GM18507 (cell line): ENCODE results near the gene OTULINL.

ENCODE experiments used
- DNase-seq: peaks from one replicate; pipeline ENCODE4 v3.0.0; 2011; ENCODE audit warnings: low read depth; ENCODE audit not compliant: insufficient read length; ENCODE audit errors: extremely low spot score
- FAIRE-seq: peaks from 2 replicates; lab custom pipeline; 2011; peaks lifted over from hg19 to GRCh38; lab: Jason Lieb, UNC

Gene OTULINL

DNA sequence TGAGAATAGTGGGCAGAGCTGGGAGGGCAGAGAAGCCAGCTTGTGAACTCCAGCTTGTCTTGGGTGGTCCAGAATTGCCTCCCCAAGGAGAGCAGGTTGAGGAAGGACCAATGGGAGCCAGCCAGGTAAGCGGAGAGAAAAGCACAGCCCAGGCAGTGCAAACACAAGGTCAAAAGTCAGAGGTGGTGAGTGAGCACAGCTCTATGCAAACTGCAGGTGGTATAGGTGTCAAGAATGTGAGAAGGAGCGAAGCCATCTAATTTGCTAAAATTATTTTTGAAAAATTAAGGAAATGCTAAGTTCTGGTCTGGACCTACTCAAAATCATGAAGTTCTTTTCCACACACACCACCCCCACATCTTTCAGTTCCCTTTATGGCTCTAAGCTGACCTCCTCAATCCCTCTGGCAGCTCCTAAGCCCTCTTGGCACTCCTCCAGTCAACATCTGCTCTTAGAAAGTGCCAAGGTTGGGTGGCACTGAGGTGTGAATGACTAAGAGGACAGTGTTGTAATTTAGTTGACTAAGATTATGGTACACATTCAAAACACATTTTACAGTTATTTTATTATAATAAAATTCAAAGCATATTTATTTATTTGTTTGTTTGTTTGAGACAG, 6.6 kb upstream of the OTULINL start:
- FAIRE-seq (no peak), DNase-seq (no peak)

DNA sequence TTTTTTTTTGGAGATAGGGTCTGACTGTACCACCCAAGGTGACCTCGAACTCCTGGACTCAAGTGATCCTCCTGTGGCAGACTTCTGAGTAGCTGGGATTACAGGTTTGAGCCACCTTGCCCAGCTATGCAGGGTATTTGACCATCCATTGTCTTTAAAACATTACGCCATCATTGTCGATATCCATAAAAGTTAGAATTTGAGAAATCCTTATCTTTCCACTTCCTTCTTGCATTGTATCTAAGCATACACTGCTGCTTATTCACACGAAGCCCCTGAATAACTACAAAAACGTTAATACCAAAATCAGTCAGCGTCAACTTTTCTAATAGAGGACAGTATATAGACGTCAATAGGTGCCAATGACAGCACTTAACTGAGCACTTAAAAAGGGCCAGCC, 5.4 kb upstream of the OTULINL start:
- FAIRE-seq (no peak), DNase-seq (no peak)

DNA sequence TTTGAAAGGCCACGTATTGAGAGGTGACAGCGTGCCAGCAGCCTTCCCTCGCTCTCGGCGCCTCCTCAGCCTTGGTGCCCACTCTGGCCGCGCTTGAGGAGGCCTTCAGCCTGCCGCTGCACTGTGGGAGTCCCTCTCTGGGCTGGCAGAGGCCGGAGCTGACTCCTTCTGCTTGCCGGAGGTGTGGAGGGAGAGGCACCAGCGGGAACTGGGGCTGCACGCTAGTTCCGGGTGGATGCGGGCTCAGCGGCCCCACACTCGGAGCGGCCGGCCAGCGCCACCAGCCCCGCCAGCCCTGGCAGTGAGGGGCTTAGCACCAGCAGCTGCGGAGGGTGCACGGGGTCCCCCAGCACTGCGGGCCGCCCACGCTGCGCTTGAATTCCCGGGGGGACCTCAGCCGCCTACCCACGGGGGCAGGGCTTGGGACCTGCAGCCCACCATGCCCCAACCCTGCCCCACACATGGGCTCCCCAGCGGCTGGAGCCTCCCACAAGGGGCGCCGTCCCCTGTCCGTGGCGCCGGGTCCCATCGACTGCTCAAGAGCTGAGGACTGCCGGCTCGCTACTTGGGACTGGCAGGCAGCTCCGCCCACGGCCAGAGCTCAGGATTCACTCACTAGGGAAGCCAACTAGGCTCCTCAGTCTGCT, 4.4 kb upstream of the OTULINL start:
- FAIRE-seq = no peak
- no peak for DNase-seq

DNA sequence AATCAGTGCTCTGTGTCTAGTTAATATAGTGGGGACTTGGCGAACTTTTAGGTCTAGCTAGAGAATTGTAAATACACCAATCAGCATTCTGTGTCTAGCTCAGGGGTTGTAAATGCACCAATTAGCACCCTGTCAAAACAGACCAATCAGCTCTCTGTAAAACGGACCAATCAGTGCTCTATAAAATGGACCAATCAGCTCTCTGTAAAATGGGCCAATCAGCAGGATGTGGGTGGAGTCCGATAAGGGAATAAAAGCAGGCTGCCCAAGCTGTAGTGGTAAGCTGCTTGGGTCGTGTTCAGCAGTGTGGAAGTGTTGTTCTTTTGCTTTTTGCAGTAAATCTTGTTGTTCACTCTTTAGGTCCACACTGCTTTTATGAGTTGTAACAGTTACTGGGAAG, 3.6 kb upstream of the OTULINL start:
- no peak for FAIRE-seq

DNA sequence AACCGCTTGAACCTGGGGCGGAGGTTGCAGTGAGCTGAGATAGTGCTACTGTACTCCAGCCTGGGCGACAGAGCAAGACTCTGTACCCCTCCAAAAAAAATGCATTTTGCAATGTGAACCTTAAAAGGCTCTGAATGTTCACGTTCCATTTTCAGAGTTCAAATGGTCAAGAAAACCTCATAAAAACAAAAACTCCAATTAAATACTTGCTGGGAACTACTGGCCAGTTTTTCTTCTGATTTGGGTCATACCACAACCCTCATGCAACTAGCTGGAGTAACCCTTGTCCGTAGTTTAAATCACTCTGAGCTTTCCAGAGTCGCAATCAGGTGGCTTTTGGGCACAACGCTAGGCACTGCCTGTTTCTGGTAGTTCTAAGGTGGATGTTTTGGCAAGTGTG, 2.3 kb upstream of the OTULINL start:
- FAIRE-seq = no peak
- no peak for DNase-seq

More for the DNA sequence above, 3.6 kb upstream of the OTULINL start:
- no peak for DNase-seq

DNA sequence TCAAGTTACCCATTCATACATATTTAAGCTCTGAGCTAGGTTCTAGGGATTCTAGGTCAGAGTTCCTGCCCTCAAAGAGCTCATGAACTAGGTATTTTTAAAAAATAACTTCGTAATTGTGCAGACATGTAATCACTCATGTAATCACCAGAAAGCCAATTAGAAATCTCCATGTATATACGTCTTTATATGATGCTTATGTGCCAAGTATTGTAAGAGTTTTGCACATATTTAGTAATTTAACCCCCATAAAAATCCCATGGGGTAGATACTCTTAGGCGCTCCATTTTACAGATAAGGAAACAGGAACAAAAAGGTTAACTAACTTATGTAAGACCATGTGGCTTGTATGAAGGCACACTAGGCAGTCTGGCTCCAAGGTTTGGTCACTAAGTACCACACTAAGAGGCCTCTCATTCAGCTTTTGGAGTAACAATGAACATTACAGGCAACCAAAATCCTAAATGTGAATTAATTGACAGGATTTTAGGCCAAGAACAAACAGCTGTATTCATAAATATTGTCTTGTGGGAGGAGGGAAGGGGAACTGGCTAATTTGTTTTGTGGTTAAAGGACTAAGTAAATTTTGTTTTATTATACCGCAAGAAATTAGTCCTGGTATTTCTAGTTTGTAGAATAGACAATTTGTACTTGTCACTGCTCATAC, 1.7 kb upstream of the OTULINL start:
- DNase-seq = no peak
- no peak for FAIRE-seq

DNA sequence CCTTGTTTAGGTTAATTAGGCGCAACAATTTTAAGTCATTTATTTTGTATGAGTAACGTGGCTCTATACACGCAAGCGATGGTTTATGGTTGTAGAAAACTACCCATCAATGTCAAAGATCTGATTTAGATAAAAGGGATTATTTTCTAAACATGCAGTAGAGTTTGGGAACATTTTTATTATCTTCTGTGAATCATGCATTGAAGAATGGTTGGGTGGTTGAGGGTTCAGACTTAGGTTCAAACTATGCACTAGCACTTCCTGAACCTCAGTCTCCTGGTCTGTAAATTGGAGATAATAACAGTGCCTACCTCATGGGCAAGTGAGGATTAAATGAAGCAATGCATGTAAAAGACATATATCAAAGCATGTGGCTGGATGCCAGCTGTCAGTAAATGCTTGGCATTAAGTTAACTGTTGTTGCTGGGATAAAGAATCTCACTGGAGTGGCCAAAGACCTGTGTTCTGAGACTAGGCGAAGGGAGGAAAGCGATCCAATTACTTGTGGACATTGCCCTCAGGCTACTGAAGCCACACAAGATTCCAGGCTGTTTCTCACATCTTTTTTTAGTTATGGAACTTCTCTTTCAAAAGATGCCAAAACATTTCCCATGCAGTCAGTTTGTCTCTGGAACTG, 1.1 kb upstream of the OTULINL start:
- no peak for FAIRE-seq
- no peak for DNase-seq

DNA sequence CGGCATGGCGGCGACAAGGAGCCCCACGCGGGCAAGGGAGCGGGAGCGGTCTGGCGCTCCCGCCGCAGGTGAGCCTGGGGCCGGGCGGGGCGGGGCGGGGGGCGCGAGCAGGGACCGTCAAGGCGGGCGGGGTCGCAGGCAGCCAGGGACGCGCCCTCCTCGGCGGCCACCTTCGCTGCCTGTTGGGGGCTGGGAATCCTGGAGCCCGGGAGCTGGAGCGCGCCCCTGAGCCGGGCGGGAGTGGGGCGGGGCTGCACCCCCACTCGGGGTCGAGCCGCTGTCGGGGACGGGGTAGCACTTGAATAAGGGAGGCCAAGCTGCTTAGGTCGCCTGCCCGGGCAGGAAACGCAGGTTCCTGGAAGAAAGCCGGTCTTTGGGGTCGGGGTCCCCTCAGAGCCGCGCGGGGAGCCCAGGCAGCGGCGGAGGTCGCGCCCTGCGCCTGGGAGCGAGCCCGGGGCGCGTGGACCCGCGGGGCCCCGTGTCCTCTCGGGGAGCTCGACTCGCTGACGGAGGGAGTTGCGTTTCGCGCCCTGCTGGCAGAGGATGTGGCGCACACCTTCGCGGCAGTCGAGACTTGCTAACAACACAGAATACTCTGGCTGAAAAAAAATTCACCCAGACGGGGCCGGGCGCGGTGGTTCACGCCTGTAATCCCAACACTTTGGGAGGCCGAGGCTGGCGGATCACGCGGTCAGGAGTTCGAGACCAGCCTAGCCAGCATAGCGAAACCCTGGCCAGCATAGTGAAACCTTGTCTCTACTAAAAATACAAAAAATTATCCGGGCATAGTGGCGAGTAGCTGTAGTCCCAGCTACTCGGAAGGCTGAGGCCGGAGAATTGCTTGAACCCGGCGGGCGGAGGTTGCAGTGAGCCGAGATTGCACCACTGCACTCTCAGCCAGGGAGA, 552 bp downstream of the OTULINL start:
- FAIRE-seq (no peak), DNase-seq (no peak)

DNA sequence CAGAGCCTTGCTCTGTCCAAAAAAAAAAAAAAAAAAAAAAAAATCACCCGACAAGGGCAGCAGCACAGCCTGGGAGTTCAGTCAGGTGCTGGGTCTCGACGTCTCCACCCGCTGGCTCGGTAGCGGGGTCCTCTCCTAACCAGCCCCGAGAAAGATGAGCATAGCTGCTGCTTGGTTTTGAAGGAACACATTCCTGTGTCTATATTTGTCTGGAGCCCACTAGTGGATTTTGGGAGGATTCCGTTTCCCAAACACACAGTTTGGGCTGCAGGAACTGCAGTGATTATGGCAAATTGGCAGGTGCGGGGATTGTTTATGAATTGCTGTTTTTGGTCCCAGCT, 1.2 kb downstream of the OTULINL start:
- FAIRE-seq (no peak), DNase-seq (no peak)

DNA sequence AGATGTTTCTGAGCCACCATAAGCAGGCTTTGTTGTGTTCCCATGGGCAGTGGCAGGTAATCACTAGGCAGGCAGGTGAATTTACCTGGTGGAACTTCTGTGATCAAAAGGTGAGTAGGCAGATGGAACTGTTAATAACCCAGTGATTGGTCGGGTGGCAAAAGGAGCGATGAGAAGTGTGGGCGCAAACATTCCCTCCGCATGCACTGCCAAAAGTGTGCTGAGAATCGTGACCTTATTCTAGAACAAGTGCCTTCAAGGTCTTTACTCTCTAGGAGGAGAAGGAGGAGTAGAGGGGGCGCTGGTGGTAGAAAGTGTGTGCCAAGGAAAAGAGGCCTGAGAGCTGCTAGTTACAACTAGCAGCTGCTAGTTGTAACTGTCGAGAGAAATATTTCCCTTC, 3.3 kb downstream of the OTULINL start:
- FAIRE-seq (no peak), DNase-seq (no peak)

DNA sequence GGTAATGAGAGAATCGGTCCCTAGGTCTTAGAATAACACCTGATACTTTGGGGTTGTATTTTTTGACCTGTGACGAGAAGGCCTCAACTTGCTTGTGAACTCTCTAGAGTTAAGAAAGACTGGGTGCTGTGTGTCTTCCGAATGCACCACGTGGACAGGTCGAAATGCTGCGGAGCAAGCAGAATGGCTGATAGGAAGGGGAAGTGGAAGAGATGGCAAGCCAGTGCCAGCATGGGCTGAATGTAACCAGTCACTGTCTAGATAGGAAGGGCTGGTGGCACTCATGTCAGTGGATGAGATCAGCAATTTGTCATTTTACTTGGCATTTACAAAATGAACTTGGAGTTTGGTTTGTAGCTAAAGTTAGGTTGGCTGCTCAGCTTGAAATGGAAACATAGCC, 5.6 kb downstream of the OTULINL start:
- no peak for DNase-seq
- no peak for FAIRE-seq

DNA sequence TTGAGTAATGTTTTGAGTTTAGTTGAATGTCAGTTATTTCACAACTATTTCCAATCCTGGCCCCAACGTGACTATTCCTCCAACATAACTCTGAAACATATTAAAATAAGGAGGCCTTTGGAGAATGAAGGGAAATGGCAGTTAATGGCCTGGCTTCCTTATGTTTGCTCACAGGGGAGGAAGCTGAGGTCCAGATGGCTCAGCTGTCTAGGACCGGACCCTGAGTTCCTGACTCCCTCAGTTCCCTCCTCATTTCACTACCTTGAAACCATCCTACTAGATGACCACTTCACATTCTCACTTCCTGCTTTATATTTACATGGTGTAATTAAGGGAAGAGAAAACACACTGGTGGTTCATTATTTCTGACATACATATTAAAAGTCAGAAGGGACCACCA, 6.6 kb downstream of the OTULINL start:
- peak; percentile 54 for FAIRE-seq
- no peak for DNase-seq

DNA sequence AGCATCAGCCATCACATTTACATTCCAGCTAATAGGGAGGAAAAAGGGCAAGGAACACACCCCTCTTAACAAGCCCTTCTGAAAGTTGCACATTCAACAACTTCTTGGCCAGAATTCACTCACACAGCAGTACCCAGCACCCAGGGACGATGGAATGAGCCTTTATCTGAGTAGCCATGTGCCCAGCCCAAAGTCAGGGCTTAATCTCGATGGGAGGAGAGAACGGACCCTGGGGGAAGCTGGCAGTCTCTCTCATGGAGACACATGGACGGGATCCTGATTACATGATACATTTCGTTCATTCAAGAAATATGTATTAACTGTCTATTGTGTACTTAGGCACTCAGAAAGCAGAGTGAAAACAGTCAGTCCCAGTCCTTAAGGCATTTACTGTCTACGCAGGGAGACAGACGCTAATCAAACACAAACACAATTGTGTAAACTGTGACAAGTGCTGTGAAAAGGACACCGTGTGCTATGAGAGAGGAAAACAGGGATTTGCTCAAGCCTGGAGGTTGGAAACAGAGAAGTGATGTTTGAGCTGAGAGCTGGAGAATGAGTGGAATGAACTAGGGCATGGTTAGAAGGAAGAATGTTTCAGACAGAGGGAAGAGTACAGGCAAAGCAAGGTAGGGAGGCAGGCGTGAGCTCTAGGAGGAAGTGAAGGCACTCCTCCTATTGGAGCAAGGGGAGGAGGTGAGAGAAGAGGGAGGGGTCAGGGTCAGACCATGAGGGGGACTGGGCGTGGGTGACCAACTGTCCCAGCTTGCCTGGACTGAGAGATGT, 7.4 kb downstream of the OTULINL start:
- FAIRE-seq (no peak), DNase-seq (no peak)

DNA sequence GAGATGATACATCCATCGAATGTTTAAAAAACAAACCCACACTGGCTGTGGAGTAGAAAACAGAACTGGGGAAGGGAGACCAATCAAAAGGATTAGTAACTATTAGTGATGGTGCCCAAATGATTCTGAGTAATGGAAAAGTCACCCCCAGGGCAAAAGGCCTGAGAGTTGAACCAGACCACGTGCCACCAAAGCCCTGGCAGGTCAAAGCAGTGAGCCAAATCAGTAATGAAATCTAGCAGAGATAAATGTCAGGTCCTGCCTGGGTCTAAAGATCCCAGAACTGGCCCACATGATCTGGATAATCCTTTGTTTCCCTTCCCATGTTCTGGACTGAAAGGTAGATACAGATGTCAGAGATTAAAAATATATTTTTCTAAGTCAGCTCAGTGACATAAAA, 9.4 kb downstream of the OTULINL start:
- no peak for DNase-seq
- no peak for FAIRE-seq

DNA sequence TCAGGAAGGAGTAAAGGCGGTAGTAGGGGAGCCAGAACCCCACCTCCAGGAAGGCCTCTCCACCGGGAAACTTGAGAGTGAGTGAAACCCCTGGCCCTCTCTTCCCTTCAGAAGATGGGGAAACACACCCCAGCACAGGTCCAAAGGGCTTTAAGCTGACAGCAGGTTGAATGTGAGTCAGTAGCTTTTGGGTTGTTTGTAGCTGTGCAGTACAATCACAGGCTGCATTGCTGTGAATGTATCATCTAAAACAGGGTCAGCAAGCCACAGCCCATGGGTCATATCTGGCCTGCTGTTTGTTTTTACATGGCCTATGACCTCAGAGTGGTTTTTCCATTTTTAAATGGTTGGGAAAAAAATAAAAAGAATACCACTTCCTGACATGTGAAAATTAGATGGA, 10.0 kb downstream of the OTULINL start:
- FAIRE-seq (no peak), DNase-seq (no peak)

DNA sequence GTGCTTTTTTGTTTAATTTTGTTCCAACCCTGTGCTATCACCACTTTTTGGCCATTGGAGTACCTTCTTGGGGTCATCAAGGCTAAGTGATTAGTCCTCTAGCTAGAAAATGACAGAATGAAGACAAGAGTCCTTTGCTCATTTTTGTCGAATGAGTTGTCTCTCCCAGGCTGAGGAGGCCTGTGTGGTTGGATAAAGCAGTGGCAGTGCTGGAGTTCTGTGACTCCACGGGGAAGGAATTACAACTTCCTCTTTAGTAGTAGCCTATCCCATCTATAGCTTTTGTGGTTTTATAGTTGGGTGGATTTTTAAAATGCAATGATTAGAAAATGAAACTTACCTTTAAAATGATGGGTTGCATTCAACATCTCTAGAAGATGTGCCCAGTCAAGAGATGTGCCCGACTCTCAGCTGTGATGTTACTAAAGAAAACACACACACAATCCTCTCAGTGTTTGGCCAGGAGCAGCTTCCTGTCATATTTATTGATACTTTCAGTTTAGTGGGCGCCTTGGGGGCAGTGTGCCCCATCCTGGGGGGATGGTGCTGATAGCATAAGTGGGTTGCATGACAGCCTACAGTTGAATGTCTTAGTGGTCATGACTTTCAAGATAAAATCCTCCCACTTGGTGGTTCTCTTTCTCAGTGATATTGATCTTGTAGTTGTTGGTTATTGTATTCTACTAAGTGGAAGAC, 11.9 kb downstream of the OTULINL start:
- DNase-seq (no peak), FAIRE-seq (no peak)

DNA sequence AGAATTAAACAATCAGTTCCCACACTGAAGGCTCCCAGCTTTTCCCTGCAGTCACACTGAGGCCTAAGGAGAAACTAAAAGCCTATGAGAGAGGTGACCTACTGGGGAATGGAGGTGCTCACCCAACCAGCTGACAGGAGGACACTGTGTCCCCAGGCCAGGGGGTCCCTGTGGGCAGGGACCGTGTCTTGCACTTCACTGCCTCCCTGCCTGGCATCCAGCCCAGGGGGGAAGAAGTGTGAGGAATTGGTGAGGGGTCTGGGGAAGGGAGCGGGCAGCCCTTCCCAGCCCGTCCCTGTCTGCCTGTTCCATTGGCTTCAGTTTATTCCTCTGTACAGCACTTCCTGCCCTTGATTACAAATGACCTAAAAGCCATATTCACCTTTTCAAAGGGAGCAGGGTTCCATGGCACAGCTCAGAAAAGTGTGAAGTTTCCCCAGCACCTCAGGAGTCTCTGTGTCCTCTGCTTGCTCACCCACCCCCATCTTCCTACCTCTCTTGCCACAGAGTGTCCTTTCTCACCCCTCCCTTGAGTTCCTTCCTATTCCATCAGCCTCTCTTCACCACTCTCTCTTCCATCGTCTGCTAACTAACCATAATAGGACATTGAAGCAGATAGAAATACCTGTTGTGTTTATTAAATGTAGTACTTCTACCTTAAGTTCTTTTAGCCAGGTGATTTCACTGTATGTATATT, 12.9 kb downstream of the OTULINL start:
- DNase-seq (no peak), FAIRE-seq (no peak)

DNA sequence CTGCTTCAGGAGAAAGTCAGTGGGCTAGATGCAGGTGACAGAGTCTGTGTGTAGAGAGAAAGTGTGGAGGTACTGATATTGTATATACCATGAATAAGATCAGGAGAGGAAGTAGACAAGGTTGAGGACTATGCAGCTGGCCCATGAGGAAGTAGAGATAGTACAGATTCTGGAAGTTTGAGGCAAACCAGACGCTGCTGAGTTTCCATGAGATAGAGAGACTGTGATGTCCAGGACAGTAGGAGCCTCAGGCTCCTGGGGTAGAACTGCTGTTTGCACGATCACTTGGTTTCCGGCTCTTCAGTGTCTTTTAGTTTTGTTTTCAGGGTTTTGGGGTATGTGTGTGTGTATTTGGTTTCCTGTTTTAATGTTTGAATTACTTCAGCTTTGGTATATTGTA, 13.6 kb downstream of the OTULINL start:
- FAIRE-seq (peak; percentile 83), DNase-seq (no peak)
